Hepatocyte (in vitro differentiated cells): ENCODE measurements around the gene COX7B2. TPM values are rescaled to one million over a fixed set of nuclear protein-coding genes. Genes with fewer than 3 reads are reported as not detected.

ENCODE experiments used
- DNase-seq: peaks from one replicate; pipeline ENCODE4 v3.0.0-alpha.2; 2016; ENCODE audit warnings: low spot score
- H2AFZ ChIP-seq: fragments of 200-600 bp; sonication (generic); 2 replicates; pipeline ENCODE4 v1.6.0; 2016; ENCODE audit warnings: antibody characterized with exemption, mild to moderate bottlenecking
- H3K27ac ChIP-seq: fragments of 200-600 bp; sonication (generic); 2 replicates; pipeline ENCODE4 v1.5.1; 2016; ENCODE audit warnings: mild to moderate bottlenecking
- H3K27me3 ChIP-seq: fragments of 200-600 bp; sonication (generic); 2 replicates; pipeline ENCODE4 v1.6.1; 2016
- H3K36me3 ChIP-seq: fragments of 200-600 bp; sonication (generic); replicated peaks from 2 replicates; pipeline ENCODE4 v1.5.1; 2016; ENCODE audit warnings: low read depth; ENCODE audit not compliant: insufficient read depth
- H3K4me1 ChIP-seq: fragments of 200-600 bp; sonication (generic); 2 replicates; pipeline ENCODE4 v1.5.1; 2016; ENCODE audit warnings: mild to moderate bottlenecking, moderate library complexity; ENCODE audit not compliant: insufficient read depth
- H3K4me2 ChIP-seq: fragments of 200-600 bp; sonication (generic); 2 replicates; pipeline ENCODE4 v1.6.0; 2016
- H3K4me3 ChIP-seq: fragments of 200-600 bp; sonication (generic); 2 replicates; pipeline ENCODE4 v1.5.1; 2016; ENCODE audit warnings: mild to moderate bottlenecking
- H3K79me2 ChIP-seq: fragments of 200-600 bp; sonication (generic); 2 replicates; pipeline ENCODE4 v1.6.0; 2017; ENCODE audit warnings: mild to moderate bottlenecking
- H3K9me2 ChIP-seq: fragments of 200-600 bp; sonication (generic); replicated peaks from 2 replicates; pipeline ENCODE4 v1.6.0; 2017; ENCODE audit warnings: mild to moderate bottlenecking; ENCODE audit not compliant: insufficient read depth
- H3K9me3 ChIP-seq: fragments of 200-600 bp; sonication (generic); 2 replicates; pipeline ENCODE4 v1.5.1; 2016; ENCODE audit warnings: low read depth, mild to moderate bottlenecking
- H4K20me1 ChIP-seq: fragments of 200-600 bp; sonication (generic); 2 replicates; pipeline ENCODE4 v1.6.0; 2016; ENCODE audit warnings: mild to moderate bottlenecking; ENCODE audit not compliant: insufficient read depth, poor library complexity, severe bottlenecking
- CTCF ChIP-seq: fragments of 200-600 bp; sonication (generic); IDR thresholded peaks from 2 replicates; pipeline ENCODE4 v1.5.1; 2016; ENCODE audit warnings: antibody characterized with exemption, mild to moderate bottlenecking; ENCODE audit not compliant: poor library complexity
- EZH2 ChIP-seq: fragments of 200-600 bp; sonication (generic); IDR thresholded peaks from 2 replicates; pipeline ENCODE4 v1.6.1; 2016; ENCODE audit warnings: antibody characterized with exemption, mild to moderate bottlenecking, borderline replicate concordance
- EZH2phosphoT487 ChIP-seq: fragments of 200-600 bp; sonication (generic); IDR thresholded peaks from one replicate; pipeline ENCODE4 v1.6.1; 2018; ENCODE audit warnings: antibody characterized with exemption, mild to moderate bottlenecking, low read depth, moderate library complexity; ENCODE audit not compliant: unreplicated experiment, severe bottlenecking
- WGBS: methylation state at CpG from one replicate; pipeline ENCODE4 v1.1.6; 2016; ENCODE audit warnings: low lambda C conversion rate; ENCODE audit errors: missing lambda C conversion rate; 5-methylcytosine and 5-hydroxymethylcytosine counted together
- polyA plus RNA-seq: library from polyadenylated mRNA; unstranded; fragments of >200 nt; fragmentation: Nextera tagmentation; extraction: Ambion mirVana; gene quantifications from 2 replicates; pipeline ENCODE4 v1.2.1, GENCODE V29; 2016
- total RNA-seq: library from RNA; depleted of rRNA; stranded (reverse); fragments of >200 nt; gene quantifications from 2 replicates; pipeline ENCODE4 v1.2.3, GENCODE V29; 2014

The COX7B2 gene
- total and polyA plus RNA-seq, 2 experiments from 2014 or later, result not detected

GRCh38 chr4:46836584-46836983, 72.5 kb downstream of the COX7B2 start:
- WGBS, result 95% methylated on average over 4 of the region's 4 CpGs
- DNase-seq, result no peak
- Histone ChIP-seq H3K4me1 (peaks cover 9% of the 10 kb centered on the region), H3K4me2 (no peak overlapping the region), H3K4me3 (no peak overlapping the region), H3K27me3 (no peaks in the 10 kb centered on the region), H3K27ac (no peak overlapping the region), H3K9me2 (no peaks in the 10 kb centered on the region), H4K20me1 (no peaks in the 10 kb centered on the region), H3K79me2 (no peaks in the 10 kb centered on the region), H3K36me3 (no peaks in the 10 kb centered on the region), H3K9me3 (no peaks in the 10 kb centered on the region), H2AFZ (no peak overlapping the region)
- TF ChIP-seq EZH2phosphoT487 (no peak), CTCF (no peak), EZH2 (no peak)

- no peak overlapping the region for H2AFZ ChIP-seq
- no peak overlapping the region for H3K4me2 ChIP-seq
- H3K79me2 ChIP-seq, result no peaks in the 10 kb centered on the region
- H3K4me3 ChIP-seq, result no peak overlapping the region
- no peaks in the 10 kb centered on the region for H3K4me1 ChIP-seq
- H3K27ac ChIP-seq, result no peak overlapping the region
- no peak for DNase-seq
- TF ChIP-seq EZH2phosphoT487 (no peak), CTCF (no peak), EZH2 (no peak)
- WGBS, result 95% methylated on average over 11 of the region's 24 CpGs
- H3K9me2 ChIP-seq, result no peaks in the 10 kb centered on the region
- no peaks in the 10 kb centered on the region for H3K27me3 ChIP-seq
- H3K9me3 ChIP-seq, result no peaks in the 10 kb centered on the region
- H4K20me1 ChIP-seq, result no peaks in the 10 kb centered on the region
- H3K36me3 ChIP-seq, result no peaks in the 10 kb centered on the region
Measured at GRCh38 chr4:46830971-46831454, 78.0 kb downstream of the COX7B2 start.

GRCh38 chr4:46820154-46820553, 88.9 kb downstream of the COX7B2 start:
- Histone ChIP-seq H3K27me3 (no peaks in the 10 kb centered on the region), H3K79me2 (no peaks in the 10 kb centered on the region), H3K9me2 (no peaks in the 10 kb centered on the region), H3K4me2 (no peak overlapping the region), H3K4me3 (no peak overlapping the region), H3K27ac (no peak overlapping the region), H4K20me1 (no peaks in the 10 kb centered on the region), H3K36me3 (no peaks in the 10 kb centered on the region), H2AFZ (no peak overlapping the region), H3K9me3 (no peaks in the 10 kb centered on the region), H3K4me1 (no peaks in the 10 kb centered on the region)
- no peak for TF ChIP-seq CTCF
- no peak for TF ChIP-seq EZH2phosphoT487
- no peak for TF ChIP-seq EZH2
- DNase-seq, result no peak
- WGBS, result 89% methylated on average over 6 of the region's 6 CpGs

GRCh38 chr4:46819095-46819494, 90.0 kb downstream of the COX7B2 start:
- Histone ChIP-seq H3K4me2 (no peak overlapping the region), H3K9me3 (no peaks in the 10 kb centered on the region), H3K27ac (no peak overlapping the region), H3K9me2 (no peaks in the 10 kb centered on the region), H3K4me1 (no peaks in the 10 kb centered on the region), H3K27me3 (no peaks in the 10 kb centered on the region), H3K4me3 (no peak overlapping the region), H4K20me1 (no peaks in the 10 kb centered on the region), H2AFZ (no peak overlapping the region), H3K36me3 (no peaks in the 10 kb centered on the region), H3K79me2 (no peaks in the 10 kb centered on the region)
- 93% methylated on average over 3 of the region's 3 CpGs for WGBS
- no peak for DNase-seq
- no peak for TF ChIP-seq EZH2
- no peak for TF ChIP-seq EZH2phosphoT487
- TF ChIP-seq CTCF, result no peak
